OCI-LY1 (cell line): ENCODE data around the gene MCC.

Source experiments
- H2AFZ ChIP-seq: fragments of 200-600 bp; sonication (generic), shearing (Covaris generic); 2 replicates; pipeline ENCODE4 v1.6.0; 2014; ENCODE audit warnings: antibody characterized with exemption, mild to moderate bottlenecking, low read length
- H3F3A ChIP-seq: fragments of 200-600 bp; sonication (generic), shearing (Covaris generic); 2 replicates; pipeline ENCODE4 v1.6.0; 2014; ENCODE audit warnings: mild to moderate bottlenecking, antibody characterized with exemption, low read length, moderate library complexity; ENCODE audit not compliant: insufficient read depth
- H3K27ac ChIP-seq: fragments of 200-600 bp; sonication (generic); 2 replicates; pipeline ENCODE4 v1.5.1; 2014; ENCODE audit warnings: low read length, mixed run types, mild to moderate bottlenecking, low read depth; ENCODE audit not compliant: poor library complexity, severe bottlenecking
- H3K27me3 ChIP-seq: fragments of 200-600 bp; sonication (generic); 2 replicates; pipeline ENCODE4 v1.6.0; 2014; ENCODE audit warnings: antibody characterized with exemption, mild to moderate bottlenecking, low read length, moderate library complexity; ENCODE audit not compliant: insufficient read depth
- H3K36me3 ChIP-seq: fragments of 200-600 bp; sonication (generic); 2 replicates; pipeline ENCODE4 v1.6.1; 2014; ENCODE audit warnings: mild to moderate bottlenecking, antibody characterized with exemption, low read length, moderate library complexity, mixed read lengths; ENCODE audit not compliant: insufficient read depth
- H3K4me1 ChIP-seq: fragments of 200-600 bp; sonication (generic); 2 replicates; pipeline ENCODE4 v1.5.1; 2014; ENCODE audit warnings: mild to moderate bottlenecking, low read length, moderate library complexity; ENCODE audit not compliant: insufficient read depth, severe bottlenecking
- H3K4me2 ChIP-seq: fragments of 200-600 bp; sonication (generic), shearing (Covaris generic); 2 replicates; pipeline ENCODE4 v1.6.1; 2014; ENCODE audit warnings: low read length
- H3K4me3 ChIP-seq: fragments of 200-600 bp; sonication (generic); 2 replicates; pipeline ENCODE4 v1.5.1; 2014; ENCODE audit warnings: low read length, low read depth, mild to moderate bottlenecking, mixed read lengths; ENCODE audit not compliant: poor library complexity, severe bottlenecking
- H3K79me2 ChIP-seq: fragments of 200-600 bp; shearing (Covaris generic); 2 replicates; pipeline ENCODE4 v1.6.1; 2016; ENCODE audit warnings: mixed run types, low read length, mixed read lengths; ENCODE audit not compliant: insufficient read depth
- H3K9ac ChIP-seq: fragments of 200-600 bp; sonication (generic), shearing (Covaris generic); 2 replicates; pipeline ENCODE4 v1.6.1; 2014; ENCODE audit warnings: mild to moderate bottlenecking, low read length, mixed read lengths
- H3K9me2 ChIP-seq: fragments of 200-600 bp; sonication (generic), shearing (Covaris generic); 2 replicates; pipeline ENCODE4 v1.6.1; 2014; ENCODE audit warnings: low read depth, mild to moderate bottlenecking, low read length, mixed read lengths
- H3K9me3 ChIP-seq: fragments of 200-600 bp; shearing (Covaris generic); 2 replicates; pipeline ENCODE4 v1.6.1; 2014; ENCODE audit warnings: low read length, mixed read lengths
- H4K20me1 ChIP-seq: fragments of 200-600 bp; sonication (generic), shearing (Covaris generic); 2 replicates; pipeline ENCODE4 v1.6.0; 2016; ENCODE audit warnings: mild to moderate bottlenecking, low read length; ENCODE audit not compliant: insufficient read depth
- EZH2 ChIP-seq: fragments of 200-600 bp; sonication (generic), shearing (Covaris generic); IDR thresholded peaks from 2 replicates; pipeline ENCODE4 v1.8.0; 2017; ENCODE audit warnings: borderline replicate concordance, mixed run types, mild to moderate bottlenecking, antibody characterized with exemption, low read length, moderate library complexity, mixed read lengths
- TF ChIP-seq, protein P1 (sequence below): fragments of 200-600 bp; sonication (generic), shearing (Covaris generic); IDR thresholded peaks from 2 replicates; pipeline ENCODE4 v1.5.1; 2017; ENCODE audit warnings: mild to moderate bottlenecking, antibody characterized with exemption, low read length, moderate library complexity, mixed read lengths

MCC gene

GRCh38 chr5:113495422-113495841 lies 7.2 kb upstream of the MCC start:
- Histone ChIP-seq H3F3A (no peaks in the 10 kb centered on the region), H4K20me1 (no peaks in the 10 kb centered on the region), H3K9me3 (peaks cover 3% of the 10 kb centered on the region; the same call in 1 of the 2 replicates), H3K4me2 (no peak overlapping the region), H3K4me3 (no peak overlapping the region), H3K9ac (no peak overlapping the region), H3K79me2 (no peaks in the 10 kb centered on the region), H3K9me2 (no peaks in the 10 kb centered on the region), H3K27ac (no peak overlapping the region), H3K27me3 (no peaks in the 10 kb centered on the region), H3K4me1 (no peaks in the 10 kb centered on the region), H3K36me3 (no peaks in the 10 kb centered on the region), H2AFZ (no peak overlapping the region)
- no peak for TF ChIP-seq EZH2
- TF ChIP-seq, protein P1, sequence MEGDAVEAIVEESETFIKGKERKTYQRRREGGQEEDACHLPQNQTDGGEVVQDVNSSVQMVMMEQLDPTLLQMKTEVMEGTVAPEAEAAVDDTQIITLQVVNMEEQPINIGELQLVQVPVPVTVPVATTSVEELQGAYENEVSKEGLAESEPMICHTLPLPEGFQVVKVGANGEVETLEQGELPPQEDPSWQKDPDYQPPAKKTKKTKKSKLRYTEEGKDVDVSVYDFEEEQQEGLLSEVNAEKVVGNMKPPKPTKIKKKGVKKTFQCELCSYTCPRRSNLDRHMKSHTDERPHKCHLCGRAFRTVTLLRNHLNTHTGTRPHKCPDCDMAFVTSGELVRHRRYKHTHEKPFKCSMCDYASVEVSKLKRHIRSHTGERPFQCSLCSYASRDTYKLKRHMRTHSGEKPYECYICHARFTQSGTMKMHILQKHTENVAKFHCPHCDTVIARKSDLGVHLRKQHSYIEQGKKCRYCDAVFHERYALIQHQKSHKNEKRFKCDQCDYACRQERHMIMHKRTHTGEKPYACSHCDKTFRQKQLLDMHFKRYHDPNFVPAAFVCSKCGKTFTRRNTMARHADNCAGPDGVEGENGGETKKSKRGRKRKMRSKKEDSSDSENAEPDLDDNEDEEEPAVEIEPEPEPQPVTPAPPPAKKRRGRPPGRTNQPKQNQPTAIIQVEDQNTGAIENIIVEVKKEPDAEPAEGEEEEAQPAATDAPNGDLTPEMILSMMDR = no peak

DNA sequence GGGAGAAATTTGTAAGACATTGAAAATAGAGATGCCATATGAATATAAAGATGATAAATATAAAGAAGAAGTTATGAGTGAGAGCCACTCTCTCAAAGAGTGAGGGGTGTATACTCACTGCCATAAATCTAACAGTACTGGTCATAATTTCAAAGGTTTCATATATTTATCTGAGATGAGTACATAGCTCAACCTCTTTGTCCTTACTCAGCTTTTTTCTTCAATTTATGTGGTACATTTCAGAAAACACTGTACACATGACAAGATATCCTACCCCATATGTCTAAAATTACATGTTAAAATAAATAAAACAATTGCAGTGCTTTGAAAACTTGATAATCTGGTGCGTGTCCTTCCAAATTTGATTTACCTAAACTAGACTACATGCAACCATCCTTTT lies 5.2 kb upstream of the MCC start:
- no peaks in the 10 kb centered on the region for H3K36me3 ChIP-seq
- H3K4me2 ChIP-seq = no peak overlapping the region
- no peaks in the 10 kb centered on the region for H3K9me2 ChIP-seq
- H2AFZ ChIP-seq = no peak overlapping the region
- H3K4me3 ChIP-seq = no peak overlapping the region
- H3K79me2 ChIP-seq = no peaks in the 10 kb centered on the region
- H3K9ac ChIP-seq = no peak overlapping the region
- H4K20me1 ChIP-seq = no peaks in the 10 kb centered on the region
- no peaks in the 10 kb centered on the region for H3K4me1 ChIP-seq
- H3K27ac ChIP-seq = no peak overlapping the region
- TF ChIP-seq, protein P1 = no peak
- TF ChIP-seq EZH2 = no peak
- H3K9me3 ChIP-seq = peaks cover 7% of the 10 kb centered on the region; the same call in 1 of the 2 replicates
- no peaks in the 10 kb centered on the region for H3F3A ChIP-seq
- no peaks in the 10 kb centered on the region for H3K27me3 ChIP-seq

GRCh38 chr5:113491022-113491421 lies 2.8 kb upstream of the MCC start:
- Histone ChIP-seq H3K4me3 (no peak overlapping the region), H3K4me1 (no peaks in the 10 kb centered on the region), H3K4me2 (no peak overlapping the region), H3K27me3 (no peaks in the 10 kb centered on the region), H3K9me2 (no peaks in the 10 kb centered on the region), H3K36me3 (no peaks in the 10 kb centered on the region), H3K27ac (no peak overlapping the region), H3K79me2 (no peaks in the 10 kb centered on the region), H3K9me3 (peaks cover 7% of the 10 kb centered on the region; the same call in 1 of the 2 replicates), H4K20me1 (no peaks in the 10 kb centered on the region), H2AFZ (no peak overlapping the region), H3K9ac (no peak overlapping the region), H3F3A (no peaks in the 10 kb centered on the region)
- TF ChIP-seq, protein P1 = no peak
- no peak for TF ChIP-seq EZH2
